ENCODE measurements around the gene SYNE1.

- TF ChIP-seq CTCF (IDR thresholded peaks at IDR 0.05) (no peak), EZH2 (IDR thresholded peaks at IDR 0.05) (no peak)
These were observed 326.7 kb downstream of the SYNE1 start for GRCh38 chr6:152310371-152310954.

Data from neural progenitor cell (in vitro differentiated cells).